PC-3 (cell line): ENCODE results near the gene NAT8.
"Not testable (repeated sequence)": the region's sequence is repeated elsewhere in the genome, so short reads cannot be mapped to it uniquely, and the experiment has no call there.

Experiments used
- CTCF ChIP-seq: fragments of 300-600 bp; sonication (generic); conservative IDR thresholded peaks from 2 replicates; pipeline ENCODE4 v1.5.1; 2017; ENCODE audit warnings: antibody characterized with exemption, low read depth, mild to moderate bottlenecking, low read length
- EZH2phosphoT487 ChIP-seq: fragments of 300-600 bp; sonication (generic); IDR thresholded peaks from 2 replicates; pipeline ENCODE4 v1.6.1; 2018; ENCODE audit warnings: mild to moderate bottlenecking, antibody characterized with exemption, low read length, borderline replicate concordance

GRCh38 chr2:73667239-73667638 is 25.0 kb upstream of the NAT8 start:
- not testable (repeated sequence) for TF ChIP-seq EZH2phosphoT487, CTCF
